Amygdala (tissue), 56 donors: Measurements from ENCODE around the gene SNRNP48.

Source experiments
- DNase-seq, 56 donors: peaks; one replicate each; lab custom pipeline; 2025; lab: John Stamatoyannopoulos, UW

The SNRNP48 gene

GRCh38 chr6:7558781-7559180 lies 31.2 kb upstream of the SNRNP48 start:
- no peak for DNase-seq

GRCh38 chr6:7559196-7559595 lies 30.8 kb upstream of the SNRNP48 start:
- no peak for DNase-seq

GRCh38 chr6:7559651-7560385 lies 30.2 kb upstream of the SNRNP48 start:
- no peak for DNase-seq

GRCh38 chr6:7561153-7561964 lies 28.6 kb upstream of the SNRNP48 start:
- no peak for DNase-seq

- no peak for DNase-seq
These were observed 27.2 kb upstream of the SNRNP48 start for GRCh38 chr6:7562769-7563168.

- no peak for DNase-seq
These were observed 23.9 kb upstream of the SNRNP48 start for GRCh38 chr6:7566107-7566506.

GRCh38 chr6:7566617-7567173 lies 23.3 kb upstream of the SNRNP48 start:
- no peak for DNase-seq

GRCh38 chr6:7568021-7568420 lies 22.0 kb upstream of the SNRNP48 start:
- DNase-seq: no peak

- DNase-seq: no peak
These were observed 20.9 kb upstream of the SNRNP48 start for GRCh38 chr6:7569082-7569481.

- no peak for DNase-seq
These were observed 17.6 kb upstream of the SNRNP48 start for GRCh38 chr6:7572213-7572943.

- no peak for DNase-seq
These were observed 15.5 kb upstream of the SNRNP48 start for GRCh38 chr6:7574500-7574899.

GRCh38 chr6:7578516-7578915 lies 11.5 kb upstream of the SNRNP48 start:
- no peak for DNase-seq

- DNase-seq: no peak
These were observed 11.1 kb upstream of the SNRNP48 start for GRCh38 chr6:7578931-7579330.

GRCh38 chr6:7579851-7580250 lies 10.1 kb upstream of the SNRNP48 start:
- DNase-seq: no peak

GRCh38 chr6:7580537-7580926 lies 9.5 kb upstream of the SNRNP48 start:
- no peak for DNase-seq

- DNase-seq: no peak
These were observed 8.9 kb upstream of the SNRNP48 start for GRCh38 chr6:7580927-7581618.

GRCh38 chr6:7585287-7585930 lies 4.6 kb upstream of the SNRNP48 start:
- DNase-seq: no peak

- DNase-seq: no peak
These were observed 2.3 kb upstream of the SNRNP48 start for GRCh38 chr6:7587631-7588100.

GRCh38 chr6:7588506-7588905 lies 1.5 kb upstream of the SNRNP48 start:
- DNase-seq: no peak

GRCh38 chr6:7589221-7589620 lies 777 bp upstream of the SNRNP48 start:
- no peak for DNase-seq
